ENCODE results near the gene ENTHD1.

- TF ChIP-seq POLR2AphosphoS5 (IDR thresholded peaks at IDR 0.05; ENCODE audit: low read depth, low read length) (no peak), POLR2A (IDR thresholded peaks at IDR 0.05; ENCODE audit: low read depth, low read length) (no peak)
Measured at GRCh38 chr22:39706376-39707140, 187.0 kb downstream of the ENTHD1 start.
